ENCODE results near the gene ANGEL2.
"Not testable (repeated sequence)": the region's sequence is repeated elsewhere in the genome, so short reads cannot be mapped to it uniquely, and the experiment has no call there.

ANGEL2 gene

GRCh38 chr1:213051127-213051880 lies 35.6 kb upstream of the ANGEL2 start, which contains the start of gene RPS6KC1:
Gene RPS6KC1 (plus strand): TSS chr1:213051241. CDS start chr1:213051405, 164 bp downstream.
- Histone ChIP-seq H3K9me3 (ENCODE audit: control insufficient read depth in 2 of 2, low read length in 2 of 2) (no peaks in the 10 kb centered on the region), H3K36me3 (ENCODE audit: control insufficient read depth in 2 of 2, insufficient read depth in 2 of 2, low read length in 2 of 2) (no peaks in the 10 kb centered on the region), H3K27ac (ENCODE audit: low read depth in 2 of 2, low read length in 2 of 2) (peak within 1 kb of the TSS; percentile 67 to 82), H3K27me3 (ENCODE audit: control insufficient read depth in 2 of 2, insufficient read depth in 2 of 2, low read length in 2 of 2) (peaks cover 0 to 4% of the 10 kb centered on the region in 2 donors), H3K4me3 (ENCODE audit: low read length in 2 of 2) (peak within 1 kb of the TSS; percentile 92 to 96), H3K9ac (ENCODE audit: low read depth in 1 of 2, low read length in 2 of 2) (peak within 1 kb of the TSS; percentile 80), H3K4me1 (ENCODE audit: control insufficient read depth in 2 of 2, insufficient read depth in 2 of 2, low read length in 2 of 2) (peaks cover 0 to 8% of the 10 kb centered on the region in 2 donors)

DNA sequence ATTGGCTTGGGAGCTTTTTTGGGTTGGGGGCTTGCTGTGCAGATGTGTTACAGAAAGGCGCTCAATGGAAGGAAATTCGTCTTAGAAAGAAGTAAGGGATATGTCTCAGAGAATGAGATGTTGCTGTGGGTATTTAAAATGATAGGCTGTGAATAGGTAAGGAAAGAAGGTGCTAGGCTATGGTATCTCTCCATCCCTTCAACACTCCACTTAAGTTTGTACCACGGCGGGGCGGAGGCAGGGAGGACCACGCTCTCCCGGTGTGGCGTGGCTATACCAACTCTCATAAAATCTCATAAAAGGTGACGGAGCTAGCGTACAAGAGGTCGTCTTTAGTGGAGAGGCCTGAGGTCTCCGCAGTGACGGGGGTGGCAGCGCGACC lies 35.1 kb upstream of the ANGEL2 start:
- H3K9ac ChIP-seq (ENCODE audit: low read depth in 1 of 2, low read length in 2 of 2) = peak overlapping the region; percentile 80
- H3K9me3 ChIP-seq (ENCODE audit: control insufficient read depth in 2 of 2, low read length in 2 of 2) = no peaks in the 10 kb centered on the region
- peaks cover 0 to 8% of the 10 kb centered on the region in 2 donors for H3K4me1 ChIP-seq (ENCODE audit: control insufficient read depth in 2 of 2, insufficient read depth in 2 of 2, low read length in 2 of 2)
- H3K27ac ChIP-seq (ENCODE audit: low read depth in 2 of 2, low read length in 2 of 2) = peak overlapping the region; percentile 67 to 82
- H3K36me3 ChIP-seq (ENCODE audit: control insufficient read depth in 2 of 2, insufficient read depth in 2 of 2, low read length in 2 of 2) = no peaks in the 10 kb centered on the region
- peaks cover 0 to 4% of the 10 kb centered on the region in 2 donors for H3K27me3 ChIP-seq (ENCODE audit: control insufficient read depth in 2 of 2, insufficient read depth in 2 of 2, low read length in 2 of 2)
- peak overlapping the region; percentile 92 to 96 for H3K4me3 ChIP-seq (ENCODE audit: low read length in 2 of 2)

- Histone ChIP-seq H3K27me3 (ENCODE audit: control insufficient read depth in 2 of 2, insufficient read depth in 2 of 2, low read length in 2 of 2) (peaks cover 0 to 4% of the 10 kb centered on the region in 2 donors), H3K36me3 (ENCODE audit: control insufficient read depth in 2 of 2, insufficient read depth in 2 of 2, low read length in 2 of 2) (no peaks in the 10 kb centered on the region), H3K9me3 (ENCODE audit: control insufficient read depth in 2 of 2, low read length in 2 of 2) (no peaks in the 10 kb centered on the region), H3K9ac (ENCODE audit: low read depth in 1 of 2, low read length in 2 of 2) (no peak overlapping the region), H3K4me3 (ENCODE audit: low read length in 2 of 2) (no peak overlapping the region), H3K4me1 (ENCODE audit: control insufficient read depth in 2 of 2, insufficient read depth in 2 of 2, low read length in 2 of 2) (peaks cover 0 to 8% of the 10 kb centered on the region in 2 donors), H3K27ac (ENCODE audit: low read depth in 2 of 2, low read length in 2 of 2) (no peak overlapping the region)
These were observed 33.6 kb upstream of the ANGEL2 start for GRCh38 chr1:213049232-213049631.

- not testable (repeated sequence) for H3K9ac ChIP-seq (ENCODE audit: low read depth in 1 of 2, low read length in 2 of 2); H3K36me3 ChIP-seq (ENCODE audit: control insufficient read depth in 2 of 2, insufficient read depth in 2 of 2, low read length in 2 of 2); H3K4me1 ChIP-seq (ENCODE audit: control insufficient read depth in 2 of 2, insufficient read depth in 2 of 2, low read length in 2 of 2); H3K27ac ChIP-seq (ENCODE audit: low read depth in 2 of 2, low read length in 2 of 2); H3K4me3 ChIP-seq (ENCODE audit: low read length in 2 of 2); H3K9me3 ChIP-seq (ENCODE audit: control insufficient read depth in 2 of 2, low read length in 2 of 2); H3K27me3 ChIP-seq (ENCODE audit: control insufficient read depth in 2 of 2, insufficient read depth in 2 of 2, low read length in 2 of 2)
These were observed 29.9 kb upstream of the ANGEL2 start for GRCh38 chr1:213045321-213046226.

DNA sequence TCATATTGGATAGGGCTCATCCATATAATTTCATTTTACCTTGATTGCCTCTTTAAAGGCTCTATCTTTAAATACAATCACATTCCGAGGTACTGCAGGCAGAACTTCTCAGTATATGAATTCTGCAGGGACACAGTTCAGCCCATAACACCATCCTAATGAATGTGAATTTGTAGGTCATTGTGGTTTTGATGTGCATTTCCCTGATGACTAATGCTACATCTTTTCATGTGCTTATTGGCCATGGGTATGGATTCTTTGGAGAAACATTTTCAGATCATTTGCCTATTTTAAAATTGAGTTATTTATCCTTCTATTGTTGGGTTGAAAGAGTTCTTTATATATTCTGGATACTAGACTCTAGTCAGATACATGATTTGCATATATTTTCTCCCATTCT lies 25.8 kb upstream of the ANGEL2 start:
- Histone ChIP-seq H3K9ac (ENCODE audit: low read depth in 1 of 2, low read length in 2 of 2) (no peak overlapping the region), H3K27ac (ENCODE audit: low read depth in 2 of 2, low read length in 2 of 2) (no peak overlapping the region), H3K4me1 (ENCODE audit: control insufficient read depth in 2 of 2, insufficient read depth in 2 of 2, low read length in 2 of 2) (no peaks in the 10 kb centered on the region), H3K9me3 (ENCODE audit: control insufficient read depth in 2 of 2, low read length in 2 of 2) (no peaks in the 10 kb centered on the region), H3K27me3 (ENCODE audit: control insufficient read depth in 2 of 2, insufficient read depth in 2 of 2, low read length in 2 of 2) (peaks cover 0 to 3% of the 10 kb centered on the region in 2 donors), H3K4me3 (ENCODE audit: low read length in 2 of 2) (no peak overlapping the region), H3K36me3 (ENCODE audit: control insufficient read depth in 2 of 2, insufficient read depth in 2 of 2, low read length in 2 of 2) (no peaks in the 10 kb centered on the region)

- no peak overlapping the region for H3K9ac ChIP-seq (ENCODE audit: low read depth in 1 of 2, low read length in 2 of 2)
- H3K36me3 ChIP-seq (ENCODE audit: control insufficient read depth in 2 of 2, insufficient read depth in 2 of 2, low read length in 2 of 2) = no peaks in the 10 kb centered on the region
- H3K9me3 ChIP-seq (ENCODE audit: control insufficient read depth in 2 of 2, low read length in 2 of 2) = peaks cover 0 to 2% of the 10 kb centered on the region in 2 donors
- H3K27me3 ChIP-seq (ENCODE audit: control insufficient read depth in 2 of 2, insufficient read depth in 2 of 2, low read length in 2 of 2) = peaks cover 0 to 9% of the 10 kb centered on the region in 2 donors
- no peaks in the 10 kb centered on the region for H3K4me1 ChIP-seq (ENCODE audit: control insufficient read depth in 2 of 2, insufficient read depth in 2 of 2, low read length in 2 of 2)
- no peak overlapping the region for H3K4me3 ChIP-seq (ENCODE audit: low read length in 2 of 2)
- no peak overlapping the region for H3K27ac ChIP-seq (ENCODE audit: low read depth in 2 of 2, low read length in 2 of 2)
These were observed 19.9 kb upstream of the ANGEL2 start for GRCh38 chr1:213035573-213035972.

DNA sequence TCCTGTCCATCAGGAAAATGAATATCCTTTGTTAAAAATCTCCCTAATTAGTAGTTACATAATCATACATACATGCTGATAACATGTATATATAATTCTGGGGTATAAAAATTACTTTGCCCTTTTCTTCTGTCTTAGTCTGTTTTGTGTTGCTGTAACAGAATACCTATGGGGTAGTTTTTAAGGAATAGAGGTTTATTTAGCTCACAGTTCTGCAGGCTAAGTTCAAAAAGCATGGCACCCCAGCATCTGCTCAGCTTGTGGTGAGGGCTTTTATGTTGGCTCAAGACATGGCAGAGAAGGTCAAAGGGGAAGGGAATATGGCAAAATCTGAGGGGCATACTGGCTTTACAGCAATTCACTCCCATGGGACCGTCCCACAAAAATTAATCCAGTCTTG lies 19.0 kb upstream of the ANGEL2 start:
- H3K27ac ChIP-seq (ENCODE audit: low read depth in 2 of 2, low read length in 2 of 2) = no peak overlapping the region
- H3K9ac ChIP-seq (ENCODE audit: low read depth in 1 of 2, low read length in 2 of 2) = no peak overlapping the region
- H3K27me3 ChIP-seq (ENCODE audit: control insufficient read depth in 2 of 2, insufficient read depth in 2 of 2, low read length in 2 of 2) = peaks cover 0 to 10% of the 10 kb centered on the region in 2 donors
- no peak overlapping the region for H3K4me3 ChIP-seq (ENCODE audit: low read length in 2 of 2)
- no peaks in the 10 kb centered on the region for H3K36me3 ChIP-seq (ENCODE audit: control insufficient read depth in 2 of 2, insufficient read depth in 2 of 2, low read length in 2 of 2)
- H3K9me3 ChIP-seq (ENCODE audit: control insufficient read depth in 2 of 2, low read length in 2 of 2) = peaks cover 0 to 2% of the 10 kb centered on the region in 2 donors
- no peaks in the 10 kb centered on the region for H3K4me1 ChIP-seq (ENCODE audit: control insufficient read depth in 2 of 2, insufficient read depth in 2 of 2, low read length in 2 of 2)

DNA sequence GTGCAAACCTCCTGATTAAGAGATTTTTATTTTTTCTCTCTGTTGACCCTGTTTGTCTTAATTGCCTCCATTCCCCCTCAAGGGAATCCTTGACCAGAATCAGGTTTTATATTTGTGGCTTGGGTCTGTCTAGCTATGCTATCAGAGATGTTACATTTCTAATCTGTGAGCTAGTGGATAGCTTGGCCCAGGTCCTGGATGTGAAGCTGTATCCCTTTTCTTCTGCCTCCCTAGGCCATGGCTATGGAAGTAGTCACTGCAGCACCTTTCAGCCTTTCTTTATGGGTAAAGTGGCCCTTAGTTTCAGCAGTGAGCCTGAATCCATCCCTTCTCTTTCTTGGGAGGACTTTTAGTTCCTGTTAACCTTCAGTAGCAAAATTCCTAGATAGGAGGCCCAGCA lies 17.0 kb upstream of the ANGEL2 start:
- H3K4me1 ChIP-seq (ENCODE audit: control insufficient read depth in 2 of 2, insufficient read depth in 2 of 2, low read length in 2 of 2) = no peaks in the 10 kb centered on the region
- peaks cover 0 to 2% of the 10 kb centered on the region in 2 donors for H3K9me3 ChIP-seq (ENCODE audit: control insufficient read depth in 2 of 2, low read length in 2 of 2)
- peaks cover 0 to 10% of the 10 kb centered on the region in 2 donors for H3K27me3 ChIP-seq (ENCODE audit: control insufficient read depth in 2 of 2, insufficient read depth in 2 of 2, low read length in 2 of 2)
- no peak overlapping the region for H3K27ac ChIP-seq (ENCODE audit: low read depth in 2 of 2, low read length in 2 of 2)
- no peak overlapping the region for H3K4me3 ChIP-seq (ENCODE audit: low read length in 2 of 2)
- H3K36me3 ChIP-seq (ENCODE audit: control insufficient read depth in 2 of 2, insufficient read depth in 2 of 2, low read length in 2 of 2) = no peaks in the 10 kb centered on the region
- no peak overlapping the region for H3K9ac ChIP-seq (ENCODE audit: low read depth in 1 of 2, low read length in 2 of 2)

DNA sequence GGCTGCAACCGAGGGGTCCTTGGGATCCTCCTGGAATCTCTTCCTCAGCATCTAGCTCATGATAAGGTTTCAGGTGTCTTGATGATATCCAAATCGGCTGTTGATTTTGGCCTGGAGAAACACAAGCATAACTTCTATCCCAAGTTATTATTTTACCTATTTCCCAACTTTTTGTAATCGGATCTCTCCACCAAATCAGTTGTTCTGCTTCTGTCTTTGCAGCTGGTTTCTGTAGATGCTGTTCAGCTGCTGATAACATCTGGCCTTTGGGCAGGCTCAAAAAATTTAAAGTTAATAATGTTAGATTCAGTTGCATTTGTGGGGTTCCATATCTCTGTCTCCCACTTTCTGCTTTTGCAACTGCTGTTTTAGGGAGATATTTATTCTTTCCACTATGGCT lies 11.4 kb upstream of the ANGEL2 start:
- not testable (repeated sequence) for H3K27me3 ChIP-seq (ENCODE audit: control insufficient read depth in 2 of 2, insufficient read depth in 2 of 2, low read length in 2 of 2)

DNA sequence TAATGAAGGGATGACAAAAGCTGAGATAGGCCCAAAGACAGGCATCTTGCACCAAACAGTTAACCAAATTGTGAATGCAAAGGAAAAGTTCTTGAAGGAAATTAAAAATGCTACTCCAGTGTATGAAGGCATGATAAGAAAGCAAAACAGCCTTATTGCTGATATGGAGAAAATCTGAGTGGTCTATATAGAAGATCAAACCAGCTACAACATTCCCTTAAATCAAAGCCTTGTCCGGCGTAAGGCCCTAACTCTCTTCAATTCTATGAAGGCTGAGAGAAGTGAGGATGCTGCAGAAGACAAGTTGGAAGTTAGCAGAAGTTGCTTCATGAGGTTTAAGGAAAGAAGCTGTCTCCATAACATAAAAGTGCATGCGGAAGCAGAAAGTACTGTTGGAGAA lies 4.3 kb upstream of the ANGEL2 start:
- peaks cover 2 to 5% of the 10 kb centered on the region in 2 donors for H3K27me3 ChIP-seq (ENCODE audit: control insufficient read depth in 2 of 2, insufficient read depth in 2 of 2, low read length in 2 of 2)
- no peaks in the 10 kb centered on the region for H3K9me3 ChIP-seq (ENCODE audit: control insufficient read depth in 2 of 2, low read length in 2 of 2)
- H3K36me3 ChIP-seq (ENCODE audit: control insufficient read depth in 2 of 2, insufficient read depth in 2 of 2, low read length in 2 of 2) = no peaks in the 10 kb centered on the region
- H3K27ac ChIP-seq (ENCODE audit: low read depth in 2 of 2, low read length in 2 of 2) = no peak overlapping the region
- no peaks in the 10 kb centered on the region for H3K4me1 ChIP-seq (ENCODE audit: control insufficient read depth in 2 of 2, insufficient read depth in 2 of 2, low read length in 2 of 2)
- H3K4me3 ChIP-seq (ENCODE audit: low read length in 2 of 2) = no peak overlapping the region
- H3K9ac ChIP-seq (ENCODE audit: low read depth in 1 of 2, low read length in 2 of 2) = no peak overlapping the region

More for the DNA sequence above, 11.4 kb upstream of the ANGEL2 start:
- H3K36me3 ChIP-seq (ENCODE audit: control insufficient read depth in 2 of 2, insufficient read depth in 2 of 2, low read length in 2 of 2); H3K4me1 ChIP-seq (ENCODE audit: control insufficient read depth in 2 of 2, insufficient read depth in 2 of 2, low read length in 2 of 2); H3K4me3 ChIP-seq (ENCODE audit: low read length in 2 of 2); H3K9me3 ChIP-seq (ENCODE audit: control insufficient read depth in 2 of 2, low read length in 2 of 2); H3K9ac ChIP-seq (ENCODE audit: low read depth in 1 of 2, low read length in 2 of 2); H3K27ac ChIP-seq (ENCODE audit: low read depth in 2 of 2, low read length in 2 of 2): not testable (repeated sequence)

Data from mucosa of rectum (tissue), 2 donors.